Caki2 (cell line): Measurements from ENCODE around the gene DAG1. TPM values are rescaled to one million over a fixed set of nuclear protein-coding genes. Genes with fewer than 3 reads are reported as not detected.

ENCODE experiments used
- DNase-seq: peaks from one replicate; pipeline ENCODE4 v3.0.0-alpha.2; 2015; ENCODE audit warnings: low read depth
- in situ Hi-C: cut with HindIII; loops from 2 replicates; pipeline ENCODE4 v1.10.0; 2016; ENCODE audit warnings: low sequenced_read_pairs, low pct_unique_long_range_greater_than_20kb, mixed read lengths
- total RNA-seq: library from RNA; depleted of rRNA; stranded (reverse); fragments of >200 nt; shearing (Covaris generic); gene quantifications from 2 replicates; pipeline ENCODE4 v1.2.3, GENCODE V29; 2014; ENCODE audit warnings: low replicate concordance

DAG1 gene
- total RNA-seq, 1 experiment from 2014 or later = 55.2 TPM

DNA sequence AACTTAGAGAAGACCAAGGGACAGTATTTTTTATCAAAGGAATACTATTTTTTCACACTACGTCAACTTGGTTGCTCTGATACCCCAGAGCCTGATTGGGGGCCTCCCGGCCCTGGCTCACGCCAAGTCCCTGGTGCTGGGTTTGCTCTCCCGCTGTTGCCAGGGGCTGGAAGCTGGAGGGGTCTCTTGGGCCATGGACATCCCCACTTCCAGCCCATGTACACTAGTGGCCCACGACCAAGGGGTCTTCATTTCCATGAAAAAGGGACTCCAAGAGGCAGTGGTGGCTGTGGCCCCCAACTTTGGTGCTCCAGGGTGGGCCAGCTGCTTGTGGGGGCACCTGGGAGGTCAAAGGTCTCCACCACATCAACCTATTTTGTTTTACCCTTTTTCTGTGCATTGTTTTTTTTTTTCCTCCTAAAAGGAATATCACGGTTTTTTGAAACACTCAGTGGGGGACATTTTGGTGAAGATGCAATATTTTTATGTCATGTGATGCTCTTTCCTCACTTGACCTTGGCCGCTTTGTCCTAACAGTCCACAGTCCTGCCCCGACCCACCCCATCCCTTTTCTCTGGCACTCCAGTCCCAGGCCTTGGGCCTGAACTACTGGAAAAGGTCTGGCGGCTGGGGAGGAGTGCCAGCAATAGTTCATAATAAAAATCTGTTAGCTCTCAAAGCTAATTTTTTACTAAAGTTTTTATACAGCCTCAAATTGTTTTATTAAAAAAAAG, 63.9 kb downstream of the DAG1 start:
- no peak for DNase-seq
- in situ Hi-C loops = no loop called here

DNA sequence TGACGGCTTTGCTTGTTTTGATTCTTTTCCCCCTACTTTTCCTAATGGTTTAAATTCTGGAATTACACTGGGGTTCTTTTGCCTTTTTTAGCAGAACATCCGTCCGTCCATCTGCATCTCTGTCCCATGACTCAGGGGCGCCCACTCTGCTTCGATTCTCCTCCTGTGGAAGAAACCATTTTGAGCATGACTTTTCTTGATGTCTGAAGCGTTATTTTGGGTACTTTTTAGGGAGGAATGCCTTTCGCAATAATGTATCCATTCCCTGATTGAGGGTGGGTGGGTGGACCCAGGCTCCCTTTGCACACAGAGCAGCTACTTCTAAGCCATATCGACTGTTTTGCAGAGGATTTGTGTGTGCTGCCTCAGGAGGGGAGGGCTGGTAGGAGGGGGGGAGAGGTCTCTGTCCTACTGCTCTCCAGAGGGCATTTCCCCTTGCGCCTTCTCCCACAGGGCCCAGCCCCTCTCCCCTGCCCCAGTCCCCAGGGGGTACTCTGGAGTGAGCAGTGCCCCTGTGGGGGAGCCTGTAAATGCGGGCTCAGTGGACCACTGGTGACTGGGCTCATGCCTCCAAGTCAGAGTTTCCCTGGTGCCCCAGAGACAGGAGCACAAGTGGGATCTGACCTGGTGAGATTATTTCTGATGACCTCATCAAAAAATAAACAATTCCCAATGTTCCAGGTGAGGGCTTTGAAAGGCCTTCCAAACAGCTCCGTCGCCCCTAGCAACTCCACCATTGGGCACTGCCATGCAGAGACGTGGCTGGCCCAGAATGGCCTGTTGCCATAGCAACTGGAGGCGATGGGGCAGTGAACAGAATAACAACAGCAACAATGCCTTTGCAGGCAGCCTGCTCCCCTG, 64.7 kb downstream of the DAG1 start:
- in situ Hi-C loops = no loop called here

DNA sequence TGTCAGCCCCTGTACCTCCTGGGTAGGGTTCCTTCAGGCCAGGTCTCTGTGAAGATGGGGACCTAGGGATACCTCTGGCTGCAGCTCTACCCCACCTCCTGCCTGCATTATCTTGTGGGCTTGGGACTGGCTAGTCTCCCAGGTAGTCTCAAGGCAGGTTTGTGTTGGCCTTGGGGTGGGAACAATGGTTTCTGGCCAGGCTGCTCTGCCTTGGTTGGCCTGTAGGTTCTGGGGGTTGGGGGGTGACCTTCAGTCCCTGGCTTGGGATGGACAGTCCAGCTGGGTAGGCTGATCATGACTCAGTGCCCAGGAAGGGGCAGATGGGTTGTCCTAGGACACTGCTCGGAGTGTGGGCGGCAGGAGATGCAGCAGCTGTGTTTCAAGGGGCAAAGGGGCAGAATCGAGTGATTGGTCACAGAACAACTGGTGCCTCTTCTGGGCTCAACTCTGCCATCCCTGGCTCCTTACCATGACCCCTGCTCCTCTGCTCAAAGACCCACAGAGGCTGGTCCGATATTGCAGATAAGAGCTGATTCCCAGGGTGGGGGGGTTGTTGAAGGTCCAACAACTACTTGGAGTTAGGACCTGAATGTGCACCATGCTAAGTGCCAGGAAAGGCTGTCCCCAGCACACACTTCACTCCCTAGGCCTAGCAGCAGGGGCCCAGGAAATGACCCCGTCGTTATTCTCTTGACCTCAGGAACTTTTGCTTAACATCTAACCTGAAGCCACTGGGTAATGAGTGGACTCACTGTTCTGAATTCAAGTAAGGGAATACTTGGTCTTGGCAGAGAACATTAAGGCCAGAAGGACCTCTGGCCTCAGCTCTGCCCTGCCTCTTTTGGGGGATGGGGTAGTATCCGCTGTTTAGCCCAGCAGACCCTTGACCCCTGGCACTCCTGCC, 66.2 kb downstream of the DAG1 start:
- no peak for DNase-seq
- in situ Hi-C loops = no loop called here

More for the DNA sequence above, 64.7 kb downstream of the DAG1 start:
- DNase-seq = peak; percentile 59

DNA sequence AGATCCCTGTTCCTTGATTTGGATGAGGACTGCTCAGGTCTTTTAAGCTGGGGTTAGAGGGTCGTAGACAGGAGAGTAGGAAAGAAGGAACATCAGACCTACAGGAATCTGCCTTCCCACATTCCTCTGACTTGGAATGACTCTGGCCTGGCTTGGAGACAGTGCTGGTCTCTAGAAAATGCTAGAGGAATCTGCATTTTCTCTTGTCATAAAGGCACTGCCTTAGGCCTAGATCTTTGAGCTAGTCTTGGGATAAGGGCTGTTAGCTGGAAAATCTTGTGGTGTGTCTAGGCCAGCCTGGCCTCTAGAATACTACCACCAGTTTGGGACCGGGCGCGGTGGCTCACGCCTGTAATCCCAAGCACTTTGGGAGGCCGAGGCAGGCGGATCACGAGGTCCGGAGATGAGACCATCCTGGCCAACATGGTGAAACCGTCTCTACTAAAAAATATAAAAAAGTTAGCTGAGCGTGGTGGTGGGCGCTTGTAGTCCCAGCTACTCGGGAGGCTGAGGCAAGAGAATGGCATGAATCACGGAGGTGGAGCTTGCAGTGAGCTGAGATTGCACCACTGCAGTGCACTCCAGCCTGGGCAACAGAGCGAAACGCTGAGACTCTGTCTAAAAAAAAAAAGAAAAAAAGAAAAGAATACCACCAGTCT, 66.9 kb downstream of the DAG1 start:
- in situ Hi-C loops = no loop called here
- no peak for DNase-seq

DNA sequence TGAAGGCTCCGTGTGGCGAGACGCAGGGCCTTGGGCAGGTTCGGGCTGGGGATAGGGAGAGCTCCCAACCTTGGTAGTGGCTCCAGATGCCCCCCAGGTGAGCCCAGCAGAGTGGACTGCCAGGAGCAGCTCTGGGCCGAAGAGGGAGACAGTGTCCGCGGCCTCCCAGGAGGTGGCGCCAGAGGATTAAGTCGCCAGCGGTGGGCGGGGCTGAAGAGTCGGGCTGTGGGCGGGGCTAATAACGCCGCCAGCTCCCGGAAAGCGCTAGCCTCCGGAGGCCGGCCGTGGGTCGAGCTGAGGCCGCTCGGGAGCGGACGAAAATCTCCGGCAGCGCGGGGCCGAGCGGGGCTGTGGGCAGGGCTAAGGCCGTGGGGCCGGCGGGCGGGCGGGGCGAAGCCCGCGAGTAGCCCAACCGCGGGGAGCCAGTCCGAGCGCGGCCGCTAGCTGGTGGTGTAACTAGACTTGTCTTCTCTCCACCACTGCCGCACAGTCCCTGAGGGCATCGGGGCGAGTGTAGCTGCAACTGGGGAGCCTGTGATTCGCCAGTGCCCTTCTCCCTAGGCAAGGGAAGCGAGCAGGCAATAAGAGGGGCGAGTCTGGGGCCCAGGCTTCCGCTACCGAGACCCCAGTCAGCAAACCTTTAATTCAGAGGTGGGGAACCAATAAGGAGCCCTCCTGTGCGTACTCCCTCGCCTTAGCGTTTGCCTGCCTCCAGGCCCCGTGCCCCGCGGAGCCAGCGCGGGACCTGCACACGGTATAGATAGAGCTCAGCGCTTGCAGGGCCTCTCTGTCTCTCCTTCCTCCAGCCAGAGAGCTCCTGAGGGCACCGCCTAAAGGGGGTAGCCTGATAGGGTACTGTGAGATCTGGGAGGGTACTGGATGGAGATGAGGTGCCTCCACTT, 69.8 kb downstream of the DAG1 start:
- peak; percentile 85 for DNase-seq
- in situ Hi-C loops = no loop called here

DNA sequence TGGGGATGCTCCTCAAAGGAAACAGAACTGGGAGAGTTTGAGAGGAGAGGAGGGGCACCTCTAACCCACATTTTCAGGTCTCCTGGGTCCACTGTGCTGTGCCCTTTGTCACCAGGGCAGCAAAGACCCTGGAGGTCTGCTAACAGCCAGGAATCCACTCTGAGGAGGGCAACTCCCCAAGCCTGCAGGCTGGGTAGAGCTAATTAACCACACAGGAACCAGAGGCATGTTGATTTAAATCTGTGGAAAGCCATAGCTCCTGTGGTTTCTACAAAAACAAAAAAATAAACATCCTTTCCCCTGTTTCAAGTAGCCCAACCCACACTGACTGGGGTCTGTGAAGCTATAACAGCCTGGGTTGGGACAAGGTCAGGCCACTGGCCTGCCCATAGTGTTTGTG, 82.0 kb downstream of the DAG1 start:
- in situ Hi-C loops = no loop called here
- no peak for DNase-seq

DNA sequence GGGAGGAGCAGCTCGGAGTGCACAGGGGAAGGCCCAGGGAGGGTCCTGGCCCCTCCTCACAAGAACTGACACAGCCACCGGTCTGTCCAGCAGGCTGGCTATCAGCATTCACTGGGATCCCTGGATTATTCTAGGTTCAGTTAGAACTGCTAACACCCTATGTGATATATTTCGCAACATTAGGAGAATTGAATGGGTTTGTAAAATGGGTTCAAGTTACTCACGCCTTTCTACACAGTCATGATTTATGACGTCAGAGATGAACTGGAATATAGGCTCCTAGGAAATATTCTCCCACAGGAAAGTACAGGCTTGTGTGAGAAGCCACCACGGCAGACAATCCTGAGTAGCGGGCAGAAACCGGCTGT, 83.2 kb downstream of the DAG1 start:
- in situ Hi-C loops = no loop called here
- no peak for DNase-seq

DNA sequence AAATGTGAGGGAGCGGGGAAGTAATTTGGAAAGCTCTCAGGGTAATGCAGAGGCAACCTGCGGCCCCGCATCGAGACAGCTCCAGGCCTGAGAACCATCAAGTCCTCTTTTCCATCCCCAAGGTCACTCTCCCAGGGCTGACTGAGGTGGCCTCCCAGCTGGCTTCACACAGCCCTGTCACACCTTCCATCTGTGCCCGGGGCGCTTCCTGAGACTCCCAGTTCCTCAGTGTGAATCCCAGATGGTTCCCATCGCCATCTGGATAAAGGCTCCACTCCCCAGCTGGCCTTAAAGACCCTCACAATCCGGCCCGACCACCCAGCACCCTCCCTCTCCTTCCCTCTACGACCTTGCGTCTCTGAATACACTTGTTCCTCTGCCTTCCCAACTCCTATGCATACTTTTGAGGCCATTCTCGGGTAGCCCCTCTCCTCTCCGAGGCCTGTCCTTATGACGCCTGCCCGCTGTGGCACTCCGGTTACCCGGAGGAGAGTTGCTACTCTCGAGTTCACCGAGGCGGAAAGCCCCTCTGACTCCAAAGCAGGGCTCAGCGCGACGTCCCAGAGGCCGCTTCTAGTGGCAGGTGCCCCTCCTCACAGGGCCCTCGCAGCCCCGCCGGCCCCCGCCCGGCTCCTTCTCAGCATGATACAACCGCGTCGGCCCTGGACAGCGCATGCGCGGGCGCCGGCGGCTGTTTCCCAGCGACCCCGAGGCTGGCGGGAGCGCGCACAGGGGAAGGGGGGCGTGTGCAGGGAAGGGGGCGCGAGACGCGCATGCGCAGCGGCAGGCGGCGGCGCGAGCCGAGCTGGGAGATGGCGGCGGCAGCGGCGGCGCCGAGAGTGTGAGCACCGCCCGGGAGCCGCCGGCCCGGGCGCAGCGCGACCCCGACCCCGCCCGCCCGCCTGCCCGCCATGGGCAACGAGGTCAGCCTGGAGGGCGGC, 83.9 kb downstream of the DAG1 start, which contains the start of gene BSN:
BSN (plus strand) TSS at position 786 of the 941 bp plus-strand sequence; CDS start at position 912, 126 bp downstream.
- DNase-seq = peak; percentile 80
- in situ Hi-C loops = no loop called here

DNA sequence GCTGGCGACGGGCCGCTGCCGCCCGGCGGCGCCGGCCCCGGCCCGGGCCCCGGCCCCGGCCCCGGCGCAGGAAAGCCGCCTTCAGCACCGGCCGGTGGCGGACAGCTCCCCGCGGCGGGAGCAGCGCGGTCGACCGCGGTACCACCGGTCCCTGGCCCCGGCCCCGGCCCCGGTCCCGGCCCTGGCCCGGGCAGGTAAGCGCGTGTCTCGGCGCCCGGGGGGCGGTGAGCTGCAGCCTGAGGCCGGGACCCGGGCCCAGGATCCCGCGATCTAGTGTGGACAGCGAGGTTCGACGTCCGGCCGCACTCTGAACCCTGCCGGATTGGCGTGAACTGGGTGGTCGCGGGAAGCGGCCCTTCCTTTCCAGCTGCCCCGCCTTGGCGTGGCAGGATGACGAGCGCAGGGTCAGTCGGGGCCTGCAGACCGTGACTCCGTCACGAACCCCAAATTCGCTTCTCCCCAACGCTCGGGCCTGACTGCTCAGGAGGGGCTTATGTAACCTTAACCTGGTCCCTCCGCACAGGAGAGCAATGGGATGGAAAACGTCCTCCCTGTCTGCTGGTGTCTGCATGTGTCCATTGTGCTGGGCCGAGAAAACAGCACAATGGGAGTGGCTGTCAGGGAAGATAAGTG, 84.7 kb downstream of the DAG1 start:
- in situ Hi-C loops = no loop called here
- no peak for DNase-seq

DNA sequence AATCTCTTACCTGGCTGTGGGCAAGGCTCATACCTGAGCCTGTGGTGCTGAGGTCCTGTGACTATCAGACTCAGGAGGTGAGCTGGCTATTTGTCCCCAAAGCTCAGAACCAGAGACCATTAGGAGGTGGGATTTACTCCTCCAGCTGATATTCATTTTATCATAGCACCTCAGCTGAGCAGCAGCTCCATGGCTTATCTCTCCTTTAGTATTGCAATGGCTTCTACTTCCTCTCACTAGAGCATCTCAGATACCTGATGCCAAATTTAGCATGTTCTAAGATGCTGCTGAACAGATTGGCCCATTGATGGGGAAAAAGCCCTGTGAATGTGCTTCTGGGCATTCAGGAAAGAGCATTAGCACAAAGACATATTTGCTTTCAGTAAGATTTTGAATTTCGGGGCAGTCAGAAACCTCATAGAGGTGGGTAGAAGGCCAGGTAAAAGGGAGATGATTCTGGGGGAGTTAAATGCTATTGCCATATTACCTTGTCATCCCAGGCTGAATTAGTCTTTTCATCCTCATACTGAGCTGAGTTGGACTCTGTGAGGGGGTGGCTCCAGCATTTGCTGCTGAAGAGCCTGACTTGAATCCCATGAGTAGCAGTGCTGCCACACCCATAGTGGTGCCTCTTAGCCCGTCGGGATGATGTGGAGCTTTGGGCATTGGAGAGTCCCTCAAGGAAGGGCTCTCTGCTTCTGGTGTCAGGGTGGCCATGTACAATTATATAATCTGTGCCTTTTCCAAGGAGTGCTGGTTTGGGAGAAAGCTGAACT, 86.6 kb downstream of the DAG1 start:
- in situ Hi-C loops = no loop called here
- DNase-seq = no peak

DNA sequence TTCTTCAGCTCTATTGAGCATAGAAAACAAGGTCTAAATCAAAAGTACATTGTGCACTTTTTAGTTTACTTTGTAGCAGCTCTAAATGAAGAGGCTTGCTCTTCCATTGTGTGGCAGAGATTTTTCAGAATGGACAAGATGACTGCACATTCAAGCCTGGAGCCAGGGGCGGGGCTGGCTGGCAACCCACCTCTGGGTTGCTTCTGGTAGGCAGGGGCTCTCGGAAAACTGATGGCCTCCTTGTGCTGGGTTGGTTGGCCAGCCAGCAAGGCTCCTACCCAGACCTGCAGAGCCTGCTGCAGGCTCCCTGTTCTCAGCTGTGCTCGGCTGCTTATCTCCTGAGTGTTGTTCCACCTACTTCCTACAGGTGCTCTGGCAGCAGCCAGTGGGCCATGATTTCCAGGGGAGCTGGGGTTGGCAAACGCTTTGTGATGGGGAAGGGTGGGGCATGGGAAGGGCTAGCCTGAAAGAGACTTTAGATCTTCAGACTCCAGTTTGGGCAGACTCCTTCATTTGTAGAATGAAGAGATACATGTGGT, 93.0 kb downstream of the DAG1 start:
- no peak for DNase-seq
- in situ Hi-C loops = no loop called here

DNA sequence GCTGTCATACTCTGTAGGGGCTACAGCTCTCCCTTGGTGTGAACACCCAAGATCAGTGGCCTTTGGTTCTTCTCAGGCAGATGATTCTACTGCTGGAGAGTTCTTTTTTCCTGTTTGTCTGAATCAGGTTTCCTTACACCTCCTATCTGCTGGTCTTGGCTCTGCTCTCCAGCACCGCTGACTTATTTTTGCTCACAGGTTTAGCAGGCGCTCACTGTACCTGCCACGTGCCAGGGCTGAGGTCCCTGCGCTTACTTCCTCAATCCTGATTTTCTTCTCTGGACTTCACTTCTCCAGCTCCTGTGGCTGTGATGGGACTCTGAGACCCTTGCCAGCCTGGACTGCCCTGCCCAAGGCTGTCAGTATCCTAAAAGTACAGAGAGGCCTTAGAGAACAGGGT, 93.7 kb downstream of the DAG1 start:
- in situ Hi-C loops = no loop called here
- DNase-seq = no peak

DNA sequence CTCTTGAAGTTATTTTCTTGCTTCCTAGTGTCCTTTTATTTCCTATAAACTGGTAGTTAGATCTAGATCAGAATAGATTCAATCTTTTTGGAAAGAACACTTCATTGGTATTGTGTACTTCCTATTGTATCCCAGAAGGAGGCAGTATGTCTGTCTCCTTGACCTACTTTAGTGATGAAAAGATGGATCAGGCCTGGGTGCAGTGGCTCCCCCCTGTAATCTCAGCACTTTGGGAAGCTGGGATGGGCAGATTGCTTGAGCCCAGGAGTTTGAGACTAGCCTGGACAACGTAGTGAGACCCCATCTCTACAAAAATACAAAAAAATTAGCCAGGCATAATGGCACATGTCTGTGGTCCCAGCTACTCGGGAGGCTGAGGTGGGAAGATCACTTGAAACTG, 96.2 kb downstream of the DAG1 start:
- in situ Hi-C loops = no loop called here
- DNase-seq = no peak

DNA sequence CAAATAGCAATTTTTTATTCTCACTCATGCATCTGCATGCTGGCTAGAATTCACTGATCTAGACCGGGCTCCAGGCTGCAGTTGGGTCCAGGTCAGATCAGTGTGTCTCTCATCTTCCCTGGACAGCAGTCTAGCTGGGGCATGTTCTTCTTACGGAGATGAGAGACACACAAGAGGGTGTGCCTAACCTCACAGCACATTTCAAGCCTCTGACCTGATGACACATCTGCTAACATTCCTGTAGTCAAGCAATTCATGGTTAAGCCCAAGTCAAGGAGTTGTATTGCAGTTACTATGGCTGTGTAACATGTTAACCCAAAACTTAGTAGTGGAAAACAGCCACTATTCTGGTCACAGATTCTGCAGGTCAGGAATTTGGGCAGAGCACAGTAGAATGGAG, 97.3 kb downstream of the DAG1 start:
- in situ Hi-C loops = no loop called here
- no peak for DNase-seq

DNA sequence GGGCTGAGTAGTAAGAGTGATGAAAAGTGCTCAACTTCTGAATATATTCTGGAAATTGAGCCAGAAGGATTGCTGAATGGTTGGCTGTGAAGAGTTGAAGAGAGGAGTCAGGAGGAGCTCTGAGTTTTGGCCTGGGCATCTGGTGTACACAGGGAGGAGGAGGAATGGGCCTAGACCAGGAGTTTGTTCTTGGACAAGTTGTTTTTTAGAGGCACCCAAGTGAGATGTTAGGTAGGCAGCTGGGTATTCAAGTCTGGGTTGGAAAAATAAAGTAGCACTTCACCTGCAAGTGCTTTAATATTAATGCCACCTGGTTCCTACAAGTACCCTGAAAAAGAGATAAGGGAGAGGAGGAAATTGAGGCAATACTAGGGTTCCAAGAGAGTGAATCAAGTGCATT, 98.9 kb downstream of the DAG1 start:
- in situ Hi-C loops = no loop called here
- no peak for DNase-seq
